Right lung (tissue), 5 donors: ENCODE results near the gene CBLN3. TPM values are rescaled to one million over a fixed set of nuclear protein-coding genes. Genes with fewer than 3 reads are reported as not detected.
A peak's percentile ranks its signal among the peaks of the same experiment; 100 is the strongest.

Source experiments
- DNase-seq, 2 donors: peaks; one replicate each; pipeline ENCODE4 v3.0.0-alpha.2; 2013
- polyA plus RNA-seq, 5 donors: library from polyadenylated mRNA; unstranded; fragments of 120-200 nt; gene quantifications; one replicate each; pipeline versions ENCODE4 v1.2.1 to v1.2.3, GENCODE V29; 2013; ENCODE audit warnings: inconsistent platforms in 1 of 5, low replicate concordance in 1 of 5; ENCODE audit not compliant: insufficient read length in 5 of 5, insufficient read depth in 1 of 5

CBLN3 gene
- polyA plus RNA-seq, 5 donors, result 2.6 to 4.0 (median 3.6) TPM

DNA sequence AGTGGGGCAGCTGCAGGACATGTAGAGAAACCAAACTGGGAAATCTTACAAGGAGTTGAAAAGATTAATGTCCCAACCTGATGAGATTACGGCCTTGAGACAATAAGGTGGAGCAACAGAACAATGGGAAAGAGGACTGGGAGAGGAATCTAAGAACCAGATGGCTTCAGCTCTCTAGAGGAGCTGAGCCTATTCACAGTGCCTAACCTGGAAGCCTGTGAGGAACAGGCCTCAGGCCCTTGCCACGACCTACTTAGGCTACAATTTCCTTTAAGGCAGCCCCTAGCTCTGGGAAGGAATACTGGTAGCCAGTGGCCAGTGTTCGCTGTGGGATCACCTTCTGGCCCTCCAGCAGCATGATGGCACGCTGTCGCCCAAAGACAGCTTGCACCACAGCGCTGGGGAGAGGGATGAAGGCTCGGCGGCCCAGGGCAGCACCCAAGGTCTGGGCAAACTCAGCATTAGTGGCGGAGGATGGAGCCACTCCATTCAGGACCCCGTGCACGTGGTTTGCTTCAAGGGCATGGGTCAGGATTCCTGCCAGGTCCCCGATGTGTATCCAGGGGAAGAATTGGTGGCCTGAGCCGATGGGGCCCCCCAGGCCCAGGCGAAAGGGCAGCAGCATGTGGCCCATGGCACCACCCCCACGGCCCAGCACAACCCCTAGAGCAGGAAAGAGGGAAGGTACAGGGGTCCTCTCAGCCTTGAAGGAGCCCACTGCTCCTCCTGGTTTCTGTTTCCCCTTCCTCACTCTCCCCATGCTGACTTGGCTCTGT lies 10.6 kb upstream of the CBLN3 start:
- no peak for DNase-seq

DNA sequence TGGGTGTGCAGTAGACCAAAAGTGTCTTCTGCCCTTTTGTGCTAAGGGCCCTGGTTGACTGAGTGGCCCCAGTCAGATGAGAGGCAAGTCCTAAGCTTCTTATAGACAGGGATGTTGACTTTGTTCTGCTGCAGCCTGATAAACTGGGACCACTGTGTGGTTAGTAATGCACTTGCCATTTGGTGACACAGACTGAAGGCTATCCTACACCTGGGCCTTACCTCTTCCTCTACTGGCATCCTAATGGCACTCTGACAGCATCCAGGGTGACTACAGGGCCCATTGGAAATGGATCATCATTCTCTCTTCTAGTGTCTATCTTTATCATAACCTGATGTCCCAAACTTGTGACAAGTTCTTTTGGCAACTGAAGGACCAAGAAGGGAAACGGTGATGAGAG lies 9.8 kb upstream of the CBLN3 start:
- DNase-seq, result no peak

GRCh38 chr14:24438223-24439097 lies 9.0 kb upstream of the CBLN3 start:
- DNase-seq, result no peak

GRCh38 chr14:24437736-24438067 lies 8.2 kb upstream of the CBLN3 start:
- no peak for DNase-seq

- no peak for DNase-seq
Measured at GRCh38 chr14:24437020-24437735, 7.7 kb upstream of the CBLN3 start.

DNA sequence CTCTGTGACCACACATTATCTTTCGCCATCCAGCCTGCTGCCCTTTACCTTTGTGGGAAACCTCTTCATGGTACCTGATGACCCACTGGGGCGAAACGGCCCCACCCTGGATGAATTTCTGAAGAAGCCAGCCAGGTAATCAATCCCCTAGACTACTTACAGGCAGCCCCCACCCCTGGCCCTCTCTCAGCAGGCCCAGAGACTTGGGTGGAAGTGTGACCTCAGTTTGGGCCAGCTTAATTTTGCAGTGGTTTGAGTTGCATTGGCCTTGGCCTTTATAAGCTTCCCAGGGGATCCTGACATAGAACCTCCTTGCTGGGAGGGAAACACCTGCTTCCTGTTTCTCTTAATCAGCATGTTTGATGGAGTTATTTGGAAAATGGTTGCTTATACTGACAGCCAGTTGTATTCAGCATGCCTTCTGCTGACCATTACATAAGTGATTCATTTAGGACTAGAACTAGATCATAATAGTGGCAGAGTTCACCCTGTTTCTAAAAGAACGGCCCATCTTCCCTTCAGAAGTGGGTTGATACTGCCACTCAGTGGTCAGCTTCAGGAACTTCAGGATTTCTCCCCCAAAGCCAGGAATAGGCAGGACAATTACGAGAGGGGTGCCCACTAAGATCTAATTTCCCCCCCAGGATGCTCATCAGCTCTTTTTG lies 7.0 kb upstream of the CBLN3 start:
- peak in 1 of 2 donors; percentile 72 for DNase-seq

DNA sequence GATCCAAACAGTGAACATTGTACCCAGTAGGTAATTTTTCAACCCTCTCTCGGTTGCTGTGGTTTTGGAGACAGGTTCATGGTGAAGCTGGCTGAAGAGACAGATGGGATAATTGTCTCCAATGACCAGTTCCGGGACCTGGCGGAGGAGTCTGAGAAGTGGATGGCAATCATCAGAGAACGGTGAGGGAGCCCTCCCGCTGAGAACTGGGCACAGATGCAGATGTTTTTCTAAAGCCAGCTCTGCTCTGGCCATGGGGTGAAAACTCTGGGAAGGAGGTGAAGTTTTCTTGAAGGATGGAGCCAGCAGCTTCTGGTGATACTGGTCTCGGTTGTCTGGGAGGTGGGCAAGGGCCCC lies 6.5 kb upstream of the CBLN3 start:
- DNase-seq, result no peak

GRCh38 chr14:24435192-24435810 lies 5.8 kb upstream of the CBLN3 start:
- no peak for DNase-seq

GRCh38 chr14:24434676-24435075 lies 5.2 kb upstream of the CBLN3 start:
- no peak for DNase-seq

- no peak for DNase-seq
Measured at GRCh38 chr14:24434036-24434435, 4.6 kb upstream of the CBLN3 start.

GRCh38 chr14:24432259-24433131 lies 3.0 kb upstream of the CBLN3 start:
- DNase-seq, result no peak

DNA sequence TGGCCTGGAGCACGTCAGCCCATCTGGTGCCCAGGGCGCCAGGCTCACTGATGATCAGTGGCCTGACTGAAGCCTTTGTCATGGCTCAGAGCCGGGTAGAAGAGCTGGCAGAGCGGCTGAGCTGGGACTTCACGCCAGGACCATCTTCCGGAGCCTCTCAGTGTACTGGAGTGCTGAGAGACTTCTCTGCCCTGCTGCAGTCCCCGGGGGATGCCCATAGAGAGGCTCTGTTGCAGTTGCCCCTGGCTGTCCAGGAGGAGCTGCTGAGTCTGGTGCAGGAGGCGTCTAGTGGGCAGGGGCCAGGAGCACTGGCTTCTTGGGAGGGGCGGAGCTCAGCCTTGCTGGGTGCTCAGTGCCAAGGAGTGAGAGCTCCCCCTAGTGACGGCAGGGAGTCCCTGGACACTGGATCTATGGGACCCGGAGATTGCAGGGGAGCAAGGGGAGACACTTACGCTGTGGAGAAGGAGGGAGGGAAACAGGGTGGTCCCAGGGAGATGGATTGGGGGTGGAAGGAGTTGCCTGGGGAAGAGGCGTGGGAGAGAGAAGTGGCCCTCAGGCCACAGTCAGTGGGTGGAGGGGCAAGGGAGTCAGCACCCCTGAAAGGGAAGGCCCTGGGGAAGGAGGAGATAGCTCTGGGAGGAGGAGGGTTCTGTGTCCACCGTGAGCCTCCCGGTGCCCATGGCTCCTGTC lies 2.2 kb upstream of the CBLN3 start:
- DNase-seq, result peak; percentile 76 to 80

DNA sequence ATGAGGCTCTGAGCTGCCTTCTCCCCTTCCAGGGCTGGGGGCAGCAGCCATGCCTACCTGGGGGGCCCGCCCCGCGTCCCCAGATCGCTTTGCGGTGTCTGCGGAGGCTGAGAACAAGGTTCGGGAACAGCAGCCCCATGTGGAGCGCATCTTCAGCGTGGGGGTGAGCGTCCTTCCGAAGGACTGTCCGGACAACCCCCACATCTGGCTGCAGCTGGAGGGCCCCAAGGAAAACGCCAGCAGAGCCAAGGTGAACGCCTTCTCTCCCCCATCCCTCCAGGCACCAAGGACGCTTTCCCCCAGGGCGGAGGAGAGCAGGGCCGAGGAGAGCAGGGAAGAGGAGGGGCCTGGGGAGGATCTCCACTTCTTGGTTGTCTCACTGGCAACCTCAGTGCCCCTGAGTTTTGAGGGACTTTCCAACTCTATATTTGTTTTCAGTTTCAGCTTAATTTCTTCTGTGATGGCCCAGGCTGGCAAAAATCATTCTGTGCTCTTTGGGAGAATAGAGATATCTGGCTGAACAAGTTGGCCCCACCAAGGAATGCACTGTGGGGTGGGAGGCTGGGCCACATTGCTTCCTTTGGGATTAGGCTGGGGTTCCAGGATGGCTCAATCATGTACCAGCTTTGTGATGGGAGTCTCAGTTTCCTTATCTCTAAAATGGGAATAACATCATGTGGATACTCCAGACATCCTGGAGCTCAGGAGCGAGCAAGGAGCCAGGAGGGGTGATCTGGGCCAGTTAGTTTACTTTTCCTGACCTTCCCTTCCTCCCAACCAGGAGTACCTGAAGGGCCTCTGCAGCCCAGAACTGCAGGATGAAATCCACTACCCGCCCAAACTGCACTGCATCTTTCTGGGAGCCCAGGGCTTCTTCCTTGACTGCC lies 1.5 kb upstream of the CBLN3 start:
- DNase-seq, result no peak

DNA sequence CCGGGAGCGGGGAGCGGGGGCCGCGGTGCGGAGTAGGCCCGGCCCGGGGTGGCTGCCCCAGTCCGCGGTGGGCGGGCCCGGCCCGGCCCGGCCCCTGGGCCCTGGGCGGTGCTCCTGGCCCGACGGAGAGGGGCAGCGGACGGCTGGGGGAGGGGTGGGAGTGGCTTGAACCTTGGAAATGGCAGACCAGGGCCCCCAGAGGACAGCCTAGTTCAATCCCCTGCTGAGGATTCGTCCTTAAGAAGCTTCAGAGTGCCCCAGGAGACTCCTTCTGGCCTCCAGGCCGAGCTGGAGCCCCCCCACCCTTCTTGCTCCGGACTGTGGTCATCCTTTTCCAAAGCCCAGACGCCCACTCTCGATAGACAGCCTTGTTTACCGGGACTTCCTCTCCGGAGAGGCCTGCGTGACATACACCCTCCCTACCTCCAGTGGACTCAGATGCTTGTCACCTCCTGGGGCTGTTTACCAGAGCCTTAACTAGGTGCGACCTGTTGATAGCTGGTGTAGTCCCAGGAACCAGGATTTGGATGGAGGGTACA lies 744 bp upstream of the CBLN3 start:
- peak; percentile 73 to 79 for DNase-seq

- DNase-seq, result no peak
Measured at GRCh38 chr14:24428628-24429394, 657 bp downstream of the CBLN3 start.

DNA sequence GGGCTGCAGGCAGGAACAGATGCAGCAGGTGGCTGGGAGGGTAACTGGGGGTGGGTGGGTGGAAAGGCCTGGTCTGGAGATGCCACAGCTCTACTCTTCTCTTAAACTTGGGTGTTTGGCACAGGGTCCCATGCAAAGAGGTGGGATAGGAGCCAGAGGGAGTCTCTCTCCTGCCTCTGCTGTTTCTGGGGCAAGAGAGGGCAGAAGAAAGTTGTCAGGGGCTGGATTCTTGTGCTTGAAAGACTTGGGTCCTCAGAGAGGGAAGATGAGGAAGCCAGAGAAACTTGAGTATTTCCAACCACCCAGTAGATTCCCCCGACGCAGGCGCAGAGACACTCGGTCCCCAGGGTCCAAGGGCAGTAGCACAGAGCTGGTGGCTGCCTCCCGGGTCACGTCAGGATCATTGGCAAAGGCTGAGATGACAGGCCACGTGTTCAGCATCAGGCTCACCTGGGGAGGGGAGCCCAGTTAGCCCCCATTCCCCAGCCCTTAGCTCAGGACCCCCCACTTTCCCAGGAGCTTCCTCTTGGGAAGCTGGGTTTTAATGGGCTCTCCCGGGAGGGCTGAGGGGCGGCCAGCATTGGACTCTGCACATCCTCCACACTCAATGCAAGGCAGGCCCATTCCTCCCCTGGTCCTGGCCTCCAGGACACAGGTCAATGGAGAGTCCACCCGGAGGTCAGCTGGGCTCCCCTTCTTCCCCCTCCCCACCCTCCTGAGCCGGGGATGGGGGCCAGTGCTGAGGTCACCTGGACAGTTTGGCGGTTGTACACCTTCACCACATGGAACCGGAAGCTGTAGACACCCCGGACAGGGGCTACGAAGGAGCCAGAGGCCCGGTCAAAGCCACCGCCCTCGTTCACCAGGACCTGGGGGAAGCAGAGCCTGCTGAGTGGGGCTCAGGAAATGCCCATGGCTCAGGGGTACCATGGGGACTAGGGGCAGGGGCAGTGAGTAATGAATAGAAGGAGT lies 1.6 kb downstream of the CBLN3 start:
- no peak for DNase-seq
